Dendritic cell treated with granulocyte-macrophage colony-stimulating factor and Interleukin-4, amounts not matched to agents 40 ng/mL and 50 ng/mL, for 4 days (primary cell): ENCODE data around the gene PKD2.

Source experiments
- H3K27ac Mint-ChIP-seq: one replicate; pipeline ENCODE4 v1.8.0; 2022; ENCODE audit warnings: mild to moderate bottlenecking, mixed read lengths
- H3K27me3 Mint-ChIP-seq: one replicate; pipeline ENCODE4 v1.8.0; 2022; ENCODE audit warnings: mild to moderate bottlenecking, mixed read lengths
- H3K36me3 Mint-ChIP-seq: one replicate; pipeline ENCODE4 v1.8.0; 2022; ENCODE audit warnings: low read depth, mixed read lengths
- H3K4me1 Mint-ChIP-seq: one replicate; pipeline ENCODE4 v1.8.0; 2022; ENCODE audit warnings: low read depth, mixed read lengths
- H3K4me3 Mint-ChIP-seq: one replicate; pipeline ENCODE4 v1.8.0; 2022; ENCODE audit warnings: mild to moderate bottlenecking, moderate library complexity, mixed read lengths
- H3K9me3 Mint-ChIP-seq: one replicate; pipeline ENCODE4 v1.8.0; 2022; ENCODE audit warnings: mixed read lengths
- intact Hi-C: fragments of 100-400 bp; cut with micrococcal nuclease; formaldehyde crosslinking; loops from one replicate; pipeline ENCODE4 v1.15.0; 2022

Gene PKD2

GRCh38 chr4:88043586-88044340, 36.3 kb downstream of the PKD2 start:
- no peaks in the 10 kb centered on the region for H3K27me3 Mint-ChIP-seq
- H3K9me3 Mint-ChIP-seq, result no peaks in the 10 kb centered on the region
- peaks cover 37% of the 10 kb centered on the region for H3K36me3 Mint-ChIP-seq
- H3K4me1 Mint-ChIP-seq, result peaks cover 6% of the 10 kb centered on the region
- no peak overlapping the region for H3K27ac Mint-ChIP-seq
- intact Hi-C loops, result no loop called here
- H3K4me3 Mint-ChIP-seq, result no peak overlapping the region

GRCh38 chr4:88045021-88045420, 37.6 kb downstream of the PKD2 start:
- Mint-ChIP-seq H3K4me1 (peaks cover 6% of the 10 kb centered on the region), H3K36me3 (peaks cover 47% of the 10 kb centered on the region), H3K4me3 (no peak overlapping the region), H3K9me3 (no peaks in the 10 kb centered on the region), H3K27me3 (no peaks in the 10 kb centered on the region), H3K27ac (no peak overlapping the region)
- intact Hi-C loops, result no loop called here

DNA sequence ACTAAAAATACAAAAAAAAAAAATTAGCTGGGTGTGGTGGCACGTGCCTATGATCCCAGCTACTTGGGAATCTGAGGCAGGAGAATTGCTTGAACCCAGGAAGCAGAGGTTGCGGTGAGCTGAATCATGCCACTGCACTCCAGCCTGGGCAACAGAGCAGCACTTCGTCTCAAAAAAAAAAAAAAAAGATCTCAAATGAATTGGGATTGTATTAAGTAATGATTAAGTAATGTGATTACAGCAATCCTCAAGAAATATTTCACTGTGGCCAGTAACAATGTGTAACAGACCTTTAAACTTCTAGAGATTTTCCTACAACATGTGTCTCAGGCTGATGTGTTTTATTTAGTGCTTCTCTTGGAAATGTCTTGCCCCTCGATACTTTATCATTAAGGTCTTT, 46.8 kb downstream of the PKD2 start:
- H3K9me3 Mint-ChIP-seq, result no peaks in the 10 kb centered on the region
- intact Hi-C loops, result no loop called here
- no peak overlapping the region for H3K4me3 Mint-ChIP-seq
- H3K27ac Mint-ChIP-seq, result no peak overlapping the region
- peaks cover 78% of the 10 kb centered on the region for H3K36me3 Mint-ChIP-seq
- H3K27me3 Mint-ChIP-seq, result no peaks in the 10 kb centered on the region
- no peaks in the 10 kb centered on the region for H3K4me1 Mint-ChIP-seq

- Mint-ChIP-seq H3K27ac (no peak overlapping the region), H3K36me3 (peaks cover 81% of the 10 kb centered on the region), H3K27me3 (no peaks in the 10 kb centered on the region), H3K4me3 (no peak overlapping the region), H3K9me3 (no peaks in the 10 kb centered on the region), H3K4me1 (no peaks in the 10 kb centered on the region)
- intact Hi-C loops, result loop anchor here (1.0 kb wide), 1 partner anchor 157 kb away; no protein-coding TSS in a partner anchor
These were observed 47.5 kb downstream of the PKD2 start for GRCh38 chr4:88054901-88055300.

DNA sequence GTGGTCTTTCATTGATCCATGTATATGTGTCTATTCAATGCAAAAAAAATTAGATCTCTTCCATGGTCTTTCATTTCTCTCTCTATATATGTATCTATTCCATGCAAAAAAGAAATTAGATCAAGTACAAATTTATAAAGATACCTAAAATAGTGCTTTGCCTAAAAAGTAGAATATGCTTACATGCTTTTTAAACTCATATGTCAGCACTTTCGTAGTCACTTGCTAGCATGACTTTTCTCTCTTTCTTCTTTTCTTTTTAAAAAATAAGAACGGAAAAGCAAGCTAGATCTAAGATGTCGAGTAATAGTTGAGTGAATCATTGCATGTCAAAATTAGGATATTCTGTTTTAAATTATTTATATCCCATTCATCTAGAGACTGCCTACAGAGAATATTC, 50.9 kb downstream of the PKD2 start:
- no peak overlapping the region for H3K4me3 Mint-ChIP-seq
- H3K27me3 Mint-ChIP-seq, result no peaks in the 10 kb centered on the region
- peaks cover 72% of the 10 kb centered on the region for H3K36me3 Mint-ChIP-seq
- H3K27ac Mint-ChIP-seq, result no peak overlapping the region
- intact Hi-C loops, result no loop called here
- H3K9me3 Mint-ChIP-seq, result no peaks in the 10 kb centered on the region
- peaks cover 5% of the 10 kb centered on the region for H3K4me1 Mint-ChIP-seq

DNA sequence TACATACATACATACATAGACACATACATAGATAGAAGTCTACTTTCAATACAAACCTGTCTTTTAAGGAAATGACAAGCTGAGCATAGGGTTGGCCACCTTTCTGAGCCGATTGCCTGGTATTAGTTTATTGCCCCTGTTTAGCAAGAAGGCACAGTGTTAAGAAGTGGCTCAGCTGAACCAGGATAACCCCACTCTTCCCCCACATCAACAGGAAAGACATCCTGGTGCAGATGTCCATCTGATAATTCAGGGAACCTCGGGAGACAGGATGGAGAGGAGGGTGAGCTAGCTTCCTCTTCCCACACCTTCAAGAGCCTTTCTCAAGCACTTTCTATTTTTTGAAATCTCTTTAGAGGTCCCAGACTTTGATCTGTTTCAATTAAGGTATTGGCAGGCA, 52.3 kb downstream of the PKD2 start:
- no peaks in the 10 kb centered on the region for H3K27me3 Mint-ChIP-seq
- intact Hi-C loops, result no loop called here
- H3K27ac Mint-ChIP-seq, result no peak overlapping the region
- H3K36me3 Mint-ChIP-seq, result peaks cover 79% of the 10 kb centered on the region
- no peaks in the 10 kb centered on the region for H3K9me3 Mint-ChIP-seq
- peaks cover 9% of the 10 kb centered on the region for H3K4me1 Mint-ChIP-seq
- H3K4me3 Mint-ChIP-seq, result no peak overlapping the region

GRCh38 chr4:88060431-88060830, 53.0 kb downstream of the PKD2 start:
- H3K36me3 Mint-ChIP-seq, result peaks cover 79% of the 10 kb centered on the region
- peaks cover 9% of the 10 kb centered on the region for H3K4me1 Mint-ChIP-seq
- no peaks in the 10 kb centered on the region for H3K9me3 Mint-ChIP-seq
- H3K27me3 Mint-ChIP-seq, result no peaks in the 10 kb centered on the region
- H3K4me3 Mint-ChIP-seq, result no peak overlapping the region
- intact Hi-C loops, result no loop called here
- no peak overlapping the region for H3K27ac Mint-ChIP-seq

GRCh38 chr4:88062311-88062710, 54.9 kb downstream of the PKD2 start:
- Mint-ChIP-seq H3K4me1 (peaks cover 9% of the 10 kb centered on the region), H3K4me3 (no peak overlapping the region), H3K36me3 (peaks cover 80% of the 10 kb centered on the region), H3K27me3 (no peaks in the 10 kb centered on the region), H3K27ac (no peak overlapping the region), H3K9me3 (peaks cover under 1% of the 10 kb centered on the region)
- intact Hi-C loops, result no loop called here

DNA sequence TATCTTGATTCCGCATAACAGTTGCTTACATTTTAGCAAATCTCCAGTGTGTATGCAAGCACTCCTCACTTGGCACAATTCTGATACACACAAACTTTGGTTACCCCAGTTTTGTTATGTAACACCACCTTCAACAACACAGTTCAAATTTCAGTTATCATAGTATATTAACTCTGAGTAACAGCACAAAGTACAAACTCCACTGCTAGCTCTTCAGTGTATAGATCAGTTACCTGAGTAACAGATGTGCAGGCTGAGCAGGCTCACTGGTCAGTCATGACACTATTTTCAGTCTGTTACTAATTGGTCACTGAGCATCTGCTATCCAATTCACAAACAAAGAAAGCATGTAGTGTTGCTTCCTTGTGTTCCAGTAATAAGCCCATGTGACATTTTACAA, 55.4 kb downstream of the PKD2 start:
- Mint-ChIP-seq H3K9me3 (peaks cover 6% of the 10 kb centered on the region), H3K4me3 (no peak overlapping the region), H3K36me3 (peaks cover 80% of the 10 kb centered on the region), H3K27me3 (no peaks in the 10 kb centered on the region), H3K27ac (no peak overlapping the region), H3K4me1 (peaks cover 9% of the 10 kb centered on the region)
- intact Hi-C loops, result no loop called here

GRCh38 chr4:88063634-88064296, 56.3 kb downstream of the PKD2 start:
- H3K4me3 Mint-ChIP-seq, result no peak overlapping the region
- H3K4me1 Mint-ChIP-seq, result peaks cover 9% of the 10 kb centered on the region
- H3K9me3 Mint-ChIP-seq, result peaks cover 15% of the 10 kb centered on the region
- H3K27me3 Mint-ChIP-seq, result no peaks in the 10 kb centered on the region
- H3K27ac Mint-ChIP-seq, result no peak overlapping the region
- H3K36me3 Mint-ChIP-seq, result peaks cover 85% of the 10 kb centered on the region
- intact Hi-C loops, result no loop called here

- H3K4me3 Mint-ChIP-seq, result no peak overlapping the region
- peaks cover 17% of the 10 kb centered on the region for H3K9me3 Mint-ChIP-seq
- H3K27ac Mint-ChIP-seq, result no peak overlapping the region
- H3K36me3 Mint-ChIP-seq, result peaks cover 86% of the 10 kb centered on the region
- no peaks in the 10 kb centered on the region for H3K27me3 Mint-ChIP-seq
- peaks cover 9% of the 10 kb centered on the region for H3K4me1 Mint-ChIP-seq
- intact Hi-C loops, result no loop called here
These were observed 57.0 kb downstream of the PKD2 start for GRCh38 chr4:88064410-88064809.

DNA sequence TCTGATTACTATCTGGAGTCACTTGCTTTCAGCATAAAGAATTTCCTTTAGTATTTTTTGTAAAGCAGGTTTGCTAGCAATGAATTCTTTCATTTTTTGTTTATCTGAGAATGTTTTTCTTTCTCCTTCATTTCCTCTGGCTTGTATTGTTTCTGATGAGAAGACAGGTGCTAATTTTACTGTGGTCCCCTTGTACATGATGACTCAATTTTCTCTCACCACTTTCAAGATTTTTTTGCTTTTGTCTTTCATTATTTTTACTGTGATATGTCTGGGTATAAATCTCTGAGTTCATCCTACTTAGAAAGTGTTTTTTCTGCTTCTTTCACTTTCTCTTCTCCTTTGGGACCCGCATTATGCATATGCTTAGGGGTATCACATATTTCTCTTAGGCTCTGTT, 62.6 kb downstream of the PKD2 start:
- H3K9me3 Mint-ChIP-seq, result peaks cover 27% of the 10 kb centered on the region
- intact Hi-C loops, result no loop called here
- H3K27me3 Mint-ChIP-seq, result no peaks in the 10 kb centered on the region
- H3K36me3 Mint-ChIP-seq, result peaks cover 98% of the 10 kb centered on the region
- H3K27ac Mint-ChIP-seq, result no peak overlapping the region
- no peaks in the 10 kb centered on the region for H3K4me1 Mint-ChIP-seq
- H3K4me3 Mint-ChIP-seq, result no peak overlapping the region

- Mint-ChIP-seq H3K27ac (no peak overlapping the region), H3K4me1 (no peaks in the 10 kb centered on the region), H3K9me3 (peaks cover 10% of the 10 kb centered on the region), H3K4me3 (no peak overlapping the region), H3K36me3 (peaks cover 76% of the 10 kb centered on the region), H3K27me3 (no peaks in the 10 kb centered on the region)
- intact Hi-C loops, result no loop called here
These were observed 67.9 kb downstream of the PKD2 start for GRCh38 chr4:88075336-88075735.

DNA sequence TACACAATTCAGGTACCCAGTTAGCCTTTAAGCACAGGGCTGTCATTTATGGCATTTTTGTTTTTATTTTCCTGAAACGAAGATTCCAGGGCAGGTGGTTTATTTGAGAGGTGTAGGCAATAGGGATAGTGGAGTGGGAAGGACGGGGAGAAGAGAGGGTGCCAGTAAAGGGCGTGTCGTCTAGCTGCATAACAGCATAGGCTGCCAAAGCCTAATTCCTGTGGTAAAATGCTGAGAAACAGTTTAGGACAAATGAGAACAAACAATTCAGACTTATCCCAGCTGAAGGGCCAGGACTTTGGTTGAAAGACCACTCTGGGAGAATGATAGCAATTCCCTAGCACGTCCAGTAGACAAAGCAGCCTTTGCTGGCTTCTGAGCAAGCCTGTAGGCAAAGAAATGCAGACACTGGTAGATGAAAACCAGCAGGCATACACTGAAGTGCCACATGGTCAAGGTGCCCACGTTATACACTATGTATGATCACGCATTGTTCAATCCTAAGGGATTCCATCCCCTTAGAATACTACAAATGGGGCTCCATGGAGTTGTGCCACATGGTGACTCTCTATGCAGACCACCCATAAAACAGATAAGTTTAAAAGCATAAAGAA, 70.6 kb downstream of the PKD2 start:
- Mint-ChIP-seq H3K4me3 (no peak overlapping the region), H3K27me3 (no peaks in the 10 kb centered on the region), H3K36me3 (peaks cover 49% of the 10 kb centered on the region), H3K4me1 (no peaks in the 10 kb centered on the region), H3K9me3 (no peaks in the 10 kb centered on the region), H3K27ac (no peak overlapping the region)
- intact Hi-C loops, result no loop called here
